GM18909 (cell line): ENCODE results near the gene CDC25B.

Experiments
- ATAC-seq: cut with Tn5 transposase; IDR thresholded peaks from one replicate; pipeline ENCODE4 v1.9.1; 2021; ENCODE audit warnings: mild to moderate bottlenecking; ENCODE audit not compliant: unreplicated experiment, poor library complexity

CDC25B gene

GRCh38 chr20:3801846-3802245 is 5.7 kb downstream of the CDC25B start:
- no peak for ATAC-seq

- ATAC-seq = no peak
Measured at GRCh38 chr20:3802524-3803239, 6.6 kb downstream of the CDC25B start.

GRCh38 chr20:3803289-3803688 is 7.2 kb downstream of the CDC25B start:
- no peak for ATAC-seq

- no peak for ATAC-seq
Measured at GRCh38 chr20:3803854-3804253, 7.7 kb downstream of the CDC25B start.

DNA sequence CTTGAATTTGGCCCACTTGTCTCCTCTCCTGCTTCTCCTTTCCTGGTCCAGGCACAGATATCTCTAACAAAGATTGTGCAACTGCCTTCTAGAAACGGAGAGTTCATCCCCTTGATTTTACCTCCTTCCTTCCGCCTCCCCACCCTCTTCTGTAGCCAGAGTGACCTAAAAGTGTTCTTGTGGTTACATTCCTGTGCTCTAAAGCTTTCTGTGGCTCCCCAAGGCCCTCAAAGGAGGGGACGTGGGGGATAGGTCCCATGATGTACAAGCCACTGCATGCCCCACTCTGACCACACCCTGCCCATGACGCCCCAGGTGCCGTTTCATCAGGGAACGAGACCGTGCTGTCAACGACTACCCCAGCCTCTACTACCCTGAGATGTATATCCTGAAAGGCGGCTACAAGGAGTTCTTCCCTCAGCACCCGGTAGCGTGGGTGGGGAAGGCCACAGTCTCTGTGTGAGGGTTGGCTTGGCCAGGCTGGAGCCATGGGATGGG is 8.2 kb downstream of the CDC25B start:
- no peak for ATAC-seq

- ATAC-seq = no peak
Measured at GRCh38 chr20:3804781-3805180, 8.7 kb downstream of the CDC25B start.

DNA sequence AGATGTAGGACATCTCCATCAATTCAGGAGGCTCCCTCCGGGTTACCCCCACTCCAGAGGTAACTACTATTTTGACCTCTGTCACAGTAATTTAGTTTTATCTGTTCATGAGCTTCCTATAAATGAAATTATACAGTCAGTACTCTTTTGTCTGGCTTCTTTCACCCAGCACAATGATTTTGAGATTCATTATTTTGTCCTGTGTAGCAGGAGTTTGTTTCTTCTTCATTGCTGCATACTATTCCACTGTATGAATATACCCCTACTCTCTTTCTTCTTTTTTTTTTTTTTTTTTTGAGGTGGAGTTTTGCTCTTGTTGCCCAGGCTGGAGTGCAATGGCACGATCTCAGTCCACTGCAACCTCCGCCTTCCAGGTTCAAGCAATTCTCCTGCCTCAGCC is 12.4 kb downstream of the CDC25B start:
- no peak for ATAC-seq

GRCh38 chr20:3811467-3812258 is 15.6 kb downstream of the CDC25B start:
- ATAC-seq = no peak

GRCh38 chr20:3812259-3812681 is 16.2 kb downstream of the CDC25B start:
- ATAC-seq = no peak

- no peak for ATAC-seq
Measured at GRCh38 chr20:3812975-3813847, 17.1 kb downstream of the CDC25B start.

DNA sequence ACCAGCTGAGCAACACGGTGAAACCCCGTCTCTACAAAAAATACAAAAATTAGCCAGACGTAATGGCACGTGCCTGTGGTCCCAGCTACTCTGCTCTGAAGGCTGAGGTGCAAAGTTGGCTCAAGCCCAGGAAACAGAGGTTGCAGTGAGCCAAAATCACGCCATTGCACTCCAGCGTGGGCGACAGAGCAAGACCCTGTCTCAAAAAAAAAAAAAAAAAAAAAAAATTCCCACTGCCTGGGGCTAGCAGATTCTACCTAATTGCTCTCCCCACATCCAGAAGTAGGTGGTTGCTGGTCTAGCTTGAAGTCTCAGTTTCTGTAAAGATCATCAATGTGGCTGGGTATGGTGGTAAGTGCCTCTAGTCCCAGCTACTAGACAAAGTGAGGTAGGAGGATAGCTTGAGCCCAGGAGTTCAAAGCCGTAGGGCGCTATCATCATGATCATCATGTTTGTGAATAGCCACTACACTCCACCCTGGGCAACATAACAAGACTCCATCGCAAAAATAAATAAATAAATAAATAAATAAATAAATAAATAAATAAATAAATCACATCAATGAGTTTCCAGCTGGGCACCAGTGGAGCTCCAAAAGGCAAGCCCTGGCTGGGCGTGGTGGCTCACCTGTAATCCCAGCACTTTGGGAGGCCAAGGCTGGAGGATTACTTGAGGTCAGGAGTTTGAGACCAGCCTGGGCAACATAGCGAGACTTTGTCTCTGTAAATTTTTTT is 17.9 kb downstream of the CDC25B start:
- no peak for ATAC-seq

DNA sequence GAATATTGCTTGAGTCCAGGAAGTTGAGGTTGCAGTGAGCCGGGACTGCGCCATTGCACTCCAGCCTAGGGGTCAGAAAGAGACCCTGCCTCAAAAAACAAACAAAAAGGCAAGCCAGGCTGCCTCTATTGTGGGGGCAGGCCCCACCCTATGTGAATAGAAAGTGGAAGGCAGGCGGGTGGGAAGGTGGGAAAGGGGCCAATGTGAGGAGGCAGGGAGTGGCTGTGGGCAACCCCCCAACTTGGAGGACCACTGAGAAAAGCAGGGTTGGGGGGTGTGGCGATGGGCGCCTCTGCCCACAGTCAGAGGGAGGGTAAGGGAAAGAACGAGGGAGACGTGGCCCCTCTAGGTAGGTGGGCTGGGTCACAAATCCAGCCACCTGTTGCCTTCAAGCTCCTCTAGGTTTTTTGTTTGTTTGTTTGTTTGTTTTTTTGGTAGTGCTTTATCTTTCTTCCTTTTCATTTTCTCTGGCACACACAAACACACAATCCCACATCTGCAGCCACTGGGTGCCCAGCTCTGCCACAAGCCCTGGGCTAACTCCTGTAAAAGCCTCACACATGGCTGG is 18.9 kb downstream of the CDC25B start:
- no peak for ATAC-seq

DNA sequence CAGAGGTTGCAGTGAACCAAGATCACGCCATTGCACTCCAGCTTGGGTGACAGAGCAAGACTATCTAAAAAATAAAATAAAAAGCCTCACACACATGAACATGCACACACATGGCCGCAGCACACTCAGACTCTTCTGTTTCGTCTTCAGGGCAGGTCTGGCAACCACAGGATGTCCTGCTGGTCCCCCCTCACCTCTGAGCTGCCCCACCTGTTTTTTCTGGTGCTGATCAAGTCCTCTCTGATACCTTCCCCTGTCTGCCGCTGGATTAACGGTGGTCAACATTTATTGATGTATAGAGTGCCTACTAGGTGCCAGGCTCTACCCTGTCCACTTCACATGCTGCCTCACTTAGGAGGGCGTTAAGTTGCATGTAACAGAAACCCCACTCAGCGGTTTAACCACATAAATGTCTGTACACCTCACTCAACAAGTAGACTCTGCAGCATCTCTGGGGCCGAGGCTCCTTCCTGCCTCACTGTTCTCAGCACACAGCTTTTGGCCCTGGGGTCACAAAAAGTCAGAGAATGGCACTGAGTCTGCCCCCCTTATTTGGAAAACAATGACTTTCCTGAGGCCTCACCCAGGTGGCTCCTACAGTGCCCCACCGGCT is 19.7 kb downstream of the CDC25B start:
- ATAC-seq = no peak

DNA sequence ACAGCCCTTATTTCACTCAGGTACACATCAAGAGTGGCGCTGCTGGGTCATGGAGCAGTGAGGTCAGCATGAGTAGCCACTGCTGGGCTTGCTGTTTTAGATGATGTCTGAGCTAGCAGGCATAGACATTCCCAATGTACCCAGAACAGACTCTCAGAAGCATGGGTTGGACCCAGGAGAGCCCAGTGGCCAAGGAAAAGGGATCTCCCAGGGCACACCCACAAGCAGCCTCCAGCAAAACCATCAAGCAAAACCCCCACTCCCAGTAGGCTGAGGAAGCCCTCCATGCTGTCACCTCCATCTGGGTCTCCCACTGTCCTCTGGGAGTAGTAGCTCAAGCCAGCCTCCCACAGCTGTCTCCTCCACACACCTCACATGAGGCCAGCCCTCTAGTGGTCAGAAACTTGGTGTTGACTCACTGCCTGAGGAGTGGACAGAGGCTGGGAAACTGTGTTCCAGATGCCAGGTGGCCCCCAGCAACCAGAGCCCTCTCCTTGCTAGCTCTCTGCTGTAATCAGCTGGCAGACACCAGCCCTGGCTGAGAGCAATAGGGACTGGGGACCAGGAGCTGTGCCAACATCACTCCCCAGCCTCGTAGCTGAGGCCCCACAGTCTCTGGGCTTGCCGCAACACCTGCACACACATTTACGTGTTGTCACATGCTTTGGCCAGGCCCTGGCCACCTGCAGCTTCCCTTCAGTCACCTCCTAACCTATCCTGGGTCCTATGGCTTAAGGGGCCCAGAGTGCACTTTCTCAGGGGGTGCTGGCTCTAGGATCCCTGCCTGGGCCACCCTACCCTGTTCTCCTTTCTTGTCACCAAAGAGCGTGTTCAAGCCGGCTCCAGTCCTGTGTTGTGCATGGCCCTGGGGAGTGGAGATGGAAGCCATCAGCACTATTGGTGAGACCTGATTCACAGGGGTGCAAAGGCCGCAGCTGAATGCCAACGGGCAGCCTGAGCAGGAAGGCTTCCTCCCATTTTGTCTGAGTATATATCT is 22.3 kb downstream of the CDC25B start:
- no peak for ATAC-seq

DNA sequence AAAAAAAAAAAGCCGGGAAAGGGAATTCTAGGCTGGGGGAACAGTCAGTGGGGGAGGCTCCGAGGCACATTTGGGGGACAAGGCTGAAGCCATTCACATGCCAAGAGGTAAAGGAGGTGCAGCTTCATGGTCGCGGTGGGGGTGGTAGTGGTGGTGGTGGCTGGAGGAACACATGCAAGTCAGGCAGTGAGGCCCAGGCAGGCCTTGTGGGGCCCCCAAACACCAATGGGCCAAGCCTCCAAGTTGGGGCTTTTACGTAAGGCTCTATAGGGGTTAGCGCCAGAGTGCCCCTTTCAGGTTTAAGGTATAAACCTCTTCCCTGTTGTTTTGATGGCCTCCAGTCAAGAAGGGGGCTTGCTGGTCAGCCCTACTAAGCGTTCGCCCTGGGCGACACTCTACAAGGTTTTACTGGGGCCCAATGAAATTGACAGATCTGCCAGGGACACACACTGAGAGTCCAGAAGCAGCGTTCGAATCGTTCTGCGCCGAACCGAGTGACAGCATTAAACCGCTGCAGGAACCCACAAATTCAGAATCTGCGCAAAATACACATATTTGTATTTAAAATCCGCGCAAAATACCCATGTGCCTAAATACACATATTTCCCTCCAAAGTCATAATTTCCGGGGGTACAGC is 23.4 kb downstream of the CDC25B start:
- ATAC-seq = no peak

DNA sequence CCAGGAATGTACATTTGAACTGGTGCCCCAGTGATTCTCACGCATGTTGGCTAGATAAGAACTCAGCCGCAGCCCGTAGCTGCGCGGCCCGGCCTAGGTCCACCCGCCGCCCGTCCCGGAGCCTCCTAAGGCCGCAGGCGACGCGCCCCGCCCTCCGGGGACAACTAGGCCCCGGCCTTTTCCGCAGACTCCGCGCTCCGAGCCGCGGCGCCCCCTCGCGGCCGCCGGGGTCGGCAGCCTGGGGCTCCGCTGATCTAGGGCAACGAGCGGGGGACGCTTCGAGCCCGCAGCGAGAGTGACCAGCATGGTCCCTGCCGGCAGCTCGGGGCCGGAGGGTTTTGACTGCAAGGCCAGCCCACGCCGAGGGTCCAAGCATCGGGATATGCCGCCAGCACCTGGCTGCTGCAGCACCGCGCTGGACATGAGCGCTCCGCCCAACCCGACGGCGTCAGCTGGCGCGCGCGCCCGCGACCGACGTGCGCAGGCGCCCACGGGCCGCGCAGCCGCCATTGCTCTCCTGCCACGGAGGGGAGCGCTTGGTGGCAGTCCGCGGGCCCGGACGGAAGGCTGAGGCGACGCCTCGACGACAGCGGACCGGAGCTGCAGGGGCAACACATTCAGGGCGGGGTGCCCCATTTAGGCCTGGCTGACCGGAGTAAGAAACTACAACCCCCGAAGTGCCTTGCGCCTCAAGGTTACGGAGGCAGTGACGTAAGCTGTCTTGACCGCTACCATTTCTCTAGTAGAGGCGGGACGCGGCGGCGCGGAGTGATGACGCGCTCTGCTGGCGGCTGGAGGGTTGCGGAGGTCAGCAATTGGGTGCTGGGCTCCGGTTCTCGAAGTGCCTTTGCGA is 24.2 kb downstream of the CDC25B start, which contains the start of gene AP5S1:
Gene AP5S1 (plus strand): TSS at position 500 of the 853 bp plus-strand sequence. CDS start 1,571 bp downstream, outside the sequence.
- peak; percentile 82 for ATAC-seq
